ENCODE results near the gene NEGR1. TPM values are rescaled to one million over a fixed set of nuclear protein-coding genes. Genes with fewer than 3 reads are reported as not detected.

NEGR1 gene
- total RNA-seq, 1 experiment from 2014 or later, result 4.1 TPM

GRCh38 chr1:71532343-71532742, 750.0 kb downstream of the NEGR1 start:
- H3K27ac Mint-ChIP-seq (ENCODE audit: low read depth, unreplicated experiment), result no peak overlapping the region
- no peaks in the 10 kb centered on the region for H3K9me3 Mint-ChIP-seq (ENCODE audit: unreplicated experiment)
- BruUV-seq (replicated peaks), result no TSS peak
- H3K4me3 Mint-ChIP-seq (ENCODE audit: unreplicated experiment), result no peak overlapping the region
- H3K4me1 Mint-ChIP-seq (ENCODE audit: insufficient read depth, unreplicated experiment), result no peaks in the 10 kb centered on the region
- CTCF ChIA-PET, result interaction anchor here (1.0 kb wide), 1 partner anchor 12 kb away, joined by 4 read pairs; no protein-coding TSS in a partner anchor
- no peak for TF ChIP-seq CTCF (IDR thresholded peaks at IDR 0.05; ENCODE audit: unreplicated experiment)
- H3K27me3 Mint-ChIP-seq (ENCODE audit: insufficient read depth, unreplicated experiment), result no peaks in the 10 kb centered on the region
- POLR2A ChIA-PET, result no interaction called here
- DNase-seq (ENCODE audit: unreplicated experiment), result no peak
- no peaks in the 10 kb centered on the region for H3K36me3 Mint-ChIP-seq (ENCODE audit: insufficient read depth, unreplicated experiment)
- intact Hi-C loops (cut with micrococcal nuclease), result no loop called here

GRCh38 chr1:71526824-71527223, 755.5 kb downstream of the NEGR1 start:
- Mint-ChIP-seq H3K9me3 (ENCODE audit: unreplicated experiment) (no peaks in the 10 kb centered on the region), H3K36me3 (ENCODE audit: insufficient read depth, unreplicated experiment) (no peaks in the 10 kb centered on the region), H3K27me3 (ENCODE audit: insufficient read depth, unreplicated experiment) (no peaks in the 10 kb centered on the region), H3K4me3 (ENCODE audit: unreplicated experiment) (no peak overlapping the region), H3K27ac (ENCODE audit: low read depth, unreplicated experiment) (no peak overlapping the region), H3K4me1 (ENCODE audit: insufficient read depth, unreplicated experiment) (no peaks in the 10 kb centered on the region)
- TF ChIP-seq CTCF (IDR thresholded peaks at IDR 0.05; ENCODE audit: unreplicated experiment), result no peak
- no peak for DNase-seq (ENCODE audit: unreplicated experiment)
- ChIA-PET POLR2A (interaction anchor here (0.7 kb wide), 1 partner anchor 350 kb away, joined by 3 read pairs; no protein-coding TSS in a partner anchor), CTCF (no interaction called here)
- BruUV-seq (replicated peaks), result no TSS peak
- intact Hi-C loops (cut with micrococcal nuclease), result no loop called here

GRCh38 chr1:71522721-71523120, 759.6 kb downstream of the NEGR1 start:
- no peak for DNase-seq (ENCODE audit: unreplicated experiment)
- no TSS peak for BruUV-seq (replicated peaks)
- Mint-ChIP-seq H3K4me1 (ENCODE audit: insufficient read depth, unreplicated experiment) (no peaks in the 10 kb centered on the region), H3K27ac (ENCODE audit: low read depth, unreplicated experiment) (no peak overlapping the region), H3K27me3 (ENCODE audit: insufficient read depth, unreplicated experiment) (no peaks in the 10 kb centered on the region), H3K9me3 (ENCODE audit: unreplicated experiment) (no peaks in the 10 kb centered on the region), H3K4me3 (ENCODE audit: unreplicated experiment) (no peak overlapping the region), H3K36me3 (ENCODE audit: insufficient read depth, unreplicated experiment) (no peaks in the 10 kb centered on the region)
- POLR2A ChIA-PET, result no interaction called here
- CTCF ChIA-PET, result interaction anchor here (0.6 to 1.0 kb wide), 2 partner anchors 85 to 327 kb away, joined by 3 to 5 read pairs; no protein-coding TSS in a partner anchor
- TF ChIP-seq CTCF (IDR thresholded peaks at IDR 0.05; ENCODE audit: unreplicated experiment), result no peak
- intact Hi-C loops (cut with micrococcal nuclease), result loop anchor here (5.0 kb wide), 2 partner anchors 325 to 430 kb away; no protein-coding TSS in a partner anchor

GRCh38 chr1:71521655-71522264, 760.6 kb downstream of the NEGR1 start:
- ChIA-PET CTCF (interaction anchor here (0.6 to 2.3 kb wide), 3 partner anchors 86 to 326 kb away, joined by 3 to 54 read pairs (median 5); no protein-coding TSS in a partner anchor), POLR2A (no interaction called here)
- peak; percentile 60 for DNase-seq (ENCODE audit: unreplicated experiment)
- Mint-ChIP-seq H3K4me3 (ENCODE audit: unreplicated experiment) (no peak overlapping the region), H3K36me3 (ENCODE audit: insufficient read depth, unreplicated experiment) (no peaks in the 10 kb centered on the region), H3K27ac (ENCODE audit: low read depth, unreplicated experiment) (no peak overlapping the region), H3K4me1 (ENCODE audit: insufficient read depth, unreplicated experiment) (no peaks in the 10 kb centered on the region), H3K9me3 (ENCODE audit: unreplicated experiment) (no peaks in the 10 kb centered on the region), H3K27me3 (ENCODE audit: insufficient read depth, unreplicated experiment) (no peaks in the 10 kb centered on the region)
- no TSS peak for BruUV-seq (replicated peaks)
- peak; percentile 74 for TF ChIP-seq CTCF (IDR thresholded peaks at IDR 0.05; ENCODE audit: unreplicated experiment)
- intact Hi-C loops (cut with micrococcal nuclease), result loop anchor here (5.0 kb wide), 2 partner anchors 324 to 429 kb away; no protein-coding TSS in a partner anchor
